Dedifferentiated amniotic fluid mesenchymal stem cell (primary cell): ENCODE results near the gene CTDNEP1.

Experiments used
- DNase-seq: peaks from one replicate; pipeline ENCODE4 v3.0.0-alpha.2; 2016; ENCODE audit errors: extremely low spot score

CTDNEP1 gene

GRCh38 chr17:7280519-7281073, 29.1 kb upstream of the CTDNEP1 start:
- DNase-seq: peak; percentile 67

- no peak for DNase-seq
These were observed 27.9 kb upstream of the CTDNEP1 start for GRCh38 chr17:7279448-7279847.

GRCh38 chr17:7266784-7267183, 15.2 kb upstream of the CTDNEP1 start:
- DNase-seq: no peak

- no peak for DNase-seq
These were observed 12.2 kb upstream of the CTDNEP1 start for GRCh38 chr17:7263801-7264078.

- DNase-seq: no peak
These were observed 11.6 kb upstream of the CTDNEP1 start for GRCh38 chr17:7262935-7263800.

- no peak for DNase-seq
These were observed 10.8 kb upstream of the CTDNEP1 start, which contains the start of gene CLDN7 for GRCh38 chr17:7262192-7262934. Gene CLDN7, minus strand, starts transcription at chr17:7262478. Its CDS starts 435 bp downstream, at chr17:7262043.

- no peak for DNase-seq
These were observed 10.1 kb upstream of the CTDNEP1 start for GRCh38 chr17:7261379-7262191.

- no peak for DNase-seq
These were observed 9.3 kb upstream of the CTDNEP1 start for GRCh38 chr17:7260651-7261378.

GRCh38 chr17:7260151-7260550, 8.6 kb upstream of the CTDNEP1 start:
- no peak for DNase-seq

GRCh38 chr17:7259555-7259889, 8.0 kb upstream of the CTDNEP1 start:
- DNase-seq: no peak

- no peak for DNase-seq
These were observed 7.4 kb upstream of the CTDNEP1 start for GRCh38 chr17:7258731-7259554.

- no peak for DNase-seq
These were observed 5.4 kb upstream of the CTDNEP1 start for GRCh38 chr17:7256766-7257456.

- DNase-seq: no peak
These were observed 3.0 kb upstream of the CTDNEP1 start for GRCh38 chr17:7254511-7254910.

- DNase-seq: no peak
These were observed 1.5 kb upstream of the CTDNEP1 start for GRCh38 chr17:7253082-7253481.

- peak; percentile 93 for DNase-seq
These were observed 876 bp upstream of the CTDNEP1 start, which contains the start of gene ELP5 for GRCh38 chr17:7252176-7253043. Gene ELP5, plus strand, starts transcription at chr17:7252215. Its CDS starts 336 bp downstream, at chr17:7252551.

- no peak for DNase-seq
These were observed 573 bp downstream of the CTDNEP1 start for GRCh38 chr17:7250695-7251627.

GRCh38 chr17:7249830-7250229, 1.7 kb downstream of the CTDNEP1 start:
- DNase-seq: no peak

GRCh38 chr17:7249214-7249613, 2.3 kb downstream of the CTDNEP1 start:
- no peak for DNase-seq
